H1 (cell line): Measurements from ENCODE around the gene SF3B6. TPM values are rescaled to one million over a fixed set of nuclear protein-coding genes. Genes with fewer than 3 reads are reported as not detected.

Source experiments
- CTCF ChIA-PET: fragments of 300-600 bp; sonication (Branson Sonifier 250); formaldehyde crosslinking; loops from one replicate; lab custom pipeline; 2021; ENCODE audit not compliant: partially characterized antibody; lab: Charles Lee
- POLR2A ChIA-PET: fragments of 300-600 bp; sonication (Branson Sonifier 250); formaldehyde crosslinking; loops from one replicate; lab custom pipeline; 2021; ENCODE audit warnings: inconsistent platforms; ENCODE audit not compliant: partially characterized antibody; lab: Charles Lee
- DNase-seq, 2 experiments: peaks; one replicate each; pipeline versions ENCODE4 v3.0.0 to v3.0.0-alpha.2; 2010 to 2022; ENCODE audit warnings: low spot score in 2 of 2, low read depth in 1 of 2, mixed read lengths in 1 of 2
- FAIRE-seq: peaks from 2 replicates; lab custom pipeline; 2011; peaks lifted over from hg19 to GRCh38; lab: Jason Lieb, UNC
- H2AFZ ChIP-seq: 2 replicates; pipeline ENCODE4 v1.8.1; 2012; ENCODE audit warnings: low read length, inconsistent platforms
- H2AK5ac ChIP-seq: 2 replicates; pipeline ENCODE4 v1.6.1; 2013; ENCODE audit warnings: low read depth, low read length
- H2BK120ac ChIP-seq: replicated peaks from 2 replicates; pipeline ENCODE3; 2013; ENCODE audit warnings: low read depth, low read length, inconsistent platforms
- H2BK12ac ChIP-seq: 2 replicates; pipeline ENCODE4 v1.6.1; 2013; ENCODE audit warnings: low read depth, low read length
- H2BK15ac ChIP-seq: 2 replicates; pipeline ENCODE4 v1.6.1; 2013; ENCODE audit warnings: low read length
- H2BK20ac ChIP-seq: 2 replicates; pipeline ENCODE4 v1.6.1; 2013; ENCODE audit warnings: low read length
- H2BK5ac ChIP-seq: 2 replicates; pipeline ENCODE4 v1.6.1; 2013; ENCODE audit warnings: low read depth, low read length
- H3K14ac ChIP-seq: 2 replicates; pipeline ENCODE4 v1.6.1; 2013; ENCODE audit warnings: inconsistent platforms; ENCODE audit not compliant: insufficient read length
- H3K18ac ChIP-seq: 2 replicates; pipeline ENCODE4 v1.6.1; 2013; ENCODE audit warnings: low read length; ENCODE audit errors: extremely low read depth
- H3K23ac ChIP-seq: 2 replicates; pipeline ENCODE4 v1.6.1; 2013; ENCODE audit warnings: inconsistent platforms; ENCODE audit not compliant: insufficient read length
- H3K23me2 ChIP-seq: 2 replicates; pipeline ENCODE4 v1.6.1; 2013; ENCODE audit warnings: low read depth, low read length
- H3K27ac ChIP-seq: 2 replicates; pipeline ENCODE4 v1.6.1; 2011; ENCODE audit warnings: low read depth, low read length, inconsistent platforms
- H3K27me3 ChIP-seq, 4 experiments: replicated peaks in 1 of 4; 1 replicate in 1 of 4; 2 replicates in 3 of 4; pipeline versions ENCODE4 v1.6.1 to v1.8.1; 2011 to 2013; ENCODE audit warnings: low read length in 3 of 4, mild to moderate bottlenecking in 3 of 4, inconsistent platforms in 2 of 4, mixed read lengths in 2 of 4, moderate library complexity in 1 of 4; ENCODE audit not compliant: control insufficient read depth in 3 of 4, insufficient read depth in 3 of 4; ENCODE audit errors: extremely low read depth in 1 of 4
- H3K36me3 ChIP-seq, 4 experiments: 2 replicates each; pipeline versions ENCODE4 v1.6.1 to v1.8.1; 2011 to 2013; ENCODE audit warnings: mild to moderate bottlenecking in 4 of 4, low read length in 3 of 4, moderate library complexity in 2 of 4, control low read depth in 1 of 4, inconsistent platforms in 1 of 4; ENCODE audit not compliant: insufficient read depth in 4 of 4, control insufficient read depth in 2 of 4
- H3K4ac ChIP-seq: replicated peaks from 2 replicates; pipeline ENCODE3; 2013; ENCODE audit warnings: low read length, low read depth, mixed read lengths, inconsistent platforms; ENCODE audit not compliant: insufficient read length
- H3K4me1 ChIP-seq, 4 experiments: replicated peaks in 1 of 4; 1 replicate in 1 of 4; 2 replicates in 3 of 4; pipeline versions ENCODE4 v1.6.1 to v1.8.1; 2011 to 2013; ENCODE audit warnings: low read length in 3 of 4, inconsistent platforms in 2 of 4, mixed read lengths in 1 of 4; ENCODE audit not compliant: insufficient read depth in 4 of 4, control insufficient read depth in 3 of 4
- H3K4me2 ChIP-seq, 2 experiments: 2 replicates each; pipeline versions ENCODE4 v1.6.1 to v1.8.1; 2011 to 2013; ENCODE audit warnings: low read depth in 2 of 2, low read length in 2 of 2, control low read depth in 1 of 2, inconsistent platforms in 1 of 2, mild to moderate bottlenecking in 1 of 2; ENCODE audit not compliant: insufficient read depth in 1 of 2
- H3K4me3 ChIP-seq, 4 experiments: fragments of 200-600, 300-600 bp in 1 of 4; sonication (generic), shearing (Covaris generic), sonication (Bioruptor Twin) in 1 of 4; 2 replicates each; pipeline versions ENCODE4 v1.5.1 to v1.8.1; 2011 to 2016; ENCODE audit warnings: low read length in 4 of 4, low read depth in 3 of 4, control low read depth in 2 of 4, inconsistent platforms in 2 of 4, mild to moderate bottlenecking in 2 of 4, mixed read lengths in 1 of 4, moderate library complexity in 1 of 4; ENCODE audit not compliant: insufficient read depth in 2 of 4; ENCODE audit errors: extremely low read depth in 1 of 4
- H3K56ac ChIP-seq: replicated peaks from 2 replicates; pipeline ENCODE3; 2013; ENCODE audit warnings: low read depth, mild to moderate bottlenecking, mixed read lengths, low read length, inconsistent platforms; ENCODE audit not compliant: insufficient read length
- H3K79me1 ChIP-seq: 2 replicates; pipeline ENCODE4 v1.6.1; 2013; ENCODE audit warnings: low read depth, low read length, control low read depth
- H3K79me2 ChIP-seq, 2 experiments: 2 replicates each; pipeline versions ENCODE4 v1.6.1 to v1.8.1; 2012 to 2013; ENCODE audit warnings: low read length in 2 of 2, mild to moderate bottlenecking in 2 of 2, inconsistent platforms in 1 of 2; ENCODE audit not compliant: insufficient read depth in 2 of 2, control insufficient read depth in 1 of 2
- H3K9ac ChIP-seq, 4 experiments: replicated peaks in 1 of 4; 1 replicate in 1 of 4; 2 replicates in 3 of 4; pipeline versions ENCODE4 v1.6.1 to v1.8.1; 2011 to 2013; ENCODE audit warnings: low read depth in 3 of 4, low read length in 3 of 4, control low read depth in 2 of 4, mild to moderate bottlenecking in 2 of 4, moderate library complexity in 2 of 4, inconsistent platforms in 1 of 4; ENCODE audit errors: extremely low read depth in 1 of 4
- H3K9me3 ChIP-seq, 2 experiments: 2 replicates each; pipeline versions ENCODE4 v1.6.1 to v1.8.1; 2012 to 2013; ENCODE audit warnings: mild to moderate bottlenecking in 2 of 2, moderate library complexity in 2 of 2, control low read depth in 1 of 2, inconsistent platforms in 1 of 2, low read depth in 1 of 2, low read length in 1 of 2, mixed read lengths in 1 of 2; ENCODE audit not compliant: insufficient read depth in 2 of 2
- H4K20me1 ChIP-seq, 2 experiments: replicated peaks in 1 of 2; 2 replicates each; pipeline versions ENCODE3 to v1.8.1; 2011 to 2013; ENCODE audit warnings: inconsistent platforms in 2 of 2, low read length in 2 of 2, mild to moderate bottlenecking in 1 of 2; ENCODE audit not compliant: insufficient read depth in 2 of 2, control insufficient read depth in 1 of 2
- H4K5ac ChIP-seq: 2 replicates; pipeline ENCODE4 v1.6.1; 2013; ENCODE audit warnings: low read length, low read depth, mixed read lengths, inconsistent platforms; ENCODE audit not compliant: insufficient read length
- H4K8ac ChIP-seq: 2 replicates; pipeline ENCODE4 v1.8.0; 2013; ENCODE audit warnings: mild to moderate bottlenecking, moderate library complexity, low read length, inconsistent platforms; ENCODE audit not compliant: insufficient read depth; ENCODE audit errors: extremely low read depth
- H4K91ac ChIP-seq: replicated peaks from 2 replicates; pipeline ENCODE3; 2013; ENCODE audit warnings: low read length, mixed read lengths, inconsistent platforms; ENCODE audit not compliant: insufficient read length
- CBX8 ChIP-seq: fragments of 300-800, 300-1000 bp; sonication (generic); IDR thresholded peaks from 2 replicates; pipeline ENCODE4 v1.7.1; 2016; ENCODE audit warnings: low read depth, low read length, borderline replicate concordance
- HDAC2 ChIP-seq, 2 experiments: fragments of 300-600 bp in 1 of 2; sonication (generic) in 1 of 2; IDR thresholded peaks; 2 replicates each; pipeline ENCODE4 v1.6.1; 2011 to 2012; ENCODE audit warnings: low read depth in 2 of 2, low read length in 2 of 2, mild to moderate bottlenecking in 2 of 2, moderate library complexity in 2 of 2, borderline replicate concordance in 1 of 2, inconsistent platforms in 1 of 2
- KDM5A ChIP-seq: fragments of 200-600 bp; IDR thresholded peaks from 2 replicates; pipeline ENCODE4 v1.7.1; 2012; ENCODE audit warnings: mild to moderate bottlenecking, low read length, inconsistent platforms, mixed read lengths
- POLR2A ChIP-seq, 2 experiments: IDR thresholded peaks; 1 replicate in 1 of 2; 2 replicates in 1 of 2; pipeline ENCODE4 v1.6.1; 2011; ENCODE audit warnings: low read depth in 2 of 2, low read length in 2 of 2, mild to moderate bottlenecking in 2 of 2; ENCODE audit errors: control extremely low read depth in 1 of 2
- RXRA ChIP-seq: IDR thresholded peaks from 2 replicates; pipeline ENCODE4 v1.6.1; 2011; ENCODE audit warnings: low read depth, mild to moderate bottlenecking, low read length, moderate library complexity; ENCODE audit not compliant: insufficient read depth
- TAF1 ChIP-seq: IDR thresholded peaks from 2 replicates; pipeline ENCODE4 v1.6.1; 2011; ENCODE audit warnings: mild to moderate bottlenecking, low read depth, low read length
- WGBS, 2 experiments: shearing (Covaris generic) in 1 of 2; methylation state at CpG; one replicate each; pipeline versions ENCODE4 v1.1.6 to v1.1.7; 2013 to 2015; ENCODE audit warnings: low lambda C conversion rate in 2 of 2, mixed read lengths in 2 of 2, inconsistent platforms in 1 of 2, low coverage in 1 of 2, missing lambda C conversion rate in 1 of 2; ENCODE audit not compliant: insufficient replicate concordance in 2 of 2, insufficient coverage in 1 of 2, insufficient read length in 1 of 2; ENCODE audit errors: extremely low coverage in 1 of 2, missing lambda C conversion rate in 1 of 2; 5-methylcytosine and 5-hydroxymethylcytosine counted together
- polyA plus RNA-seq, 7 experiments: library from polyadenylated mRNA; depleted of rRNA in 3 of 7; stranded (reverse) in 5 of 7; unstranded in 2 of 7; fragments of >200 nt in 5 of 7; fragments of 200-250 nt in 2 of 7; gene quantifications; 1 replicate in 5 of 7; 2 replicates in 1 of 7; 4 replicates in 1 of 7; pipeline versions ENCODE4 v1.2.1 to v1.2.3, GENCODE V29; 2011 to 2013; ENCODE audit warnings: missing spikeins in 2 of 7, mixed read lengths in 2 of 7
- total RNA-seq: library from RNA; stranded (reverse); fragmentation: NEBNext Ultra II Directional; extraction: Animal tissue kit (Norgen Biotek cat#: 25700); gene quantifications from 2 replicates; pipeline ENCODE4 v1.2.1, GENCODE V29; 2021

Gene SF3B6
- total and polyA plus RNA-seq, 2 of the 8 experiments (the other 6 are each of a cell fraction or from before 2014, with no cell fraction given), result 126 to 155 TPM

- Histone ChIP-seq H3K4me2 (peak overlapping the region in 1 of 2 experiments; percentile 44; a peak in 1 of 4 replicates), H3K27me3 (no peaks in the 10 kb centered on the region), H4K20me1 (no peaks in the 10 kb centered on the region), H4K91ac (peak overlapping the region; percentile 95), H3K4ac (peak overlapping the region; percentile 83), H3K23me2 (no peaks in the 10 kb centered on the region), H2BK5ac (peak overlapping the region; percentile 97), H3K9me3 (no peaks in the 10 kb centered on the region), H3K79me1 (peaks cover 6% of the 10 kb centered on the region; the same call in 1 of the 2 replicates), H2BK120ac (peak overlapping the region; percentile 44), H2BK15ac (peak overlapping the region; percentile 98; the same call in 1 of the 2 replicates), H4K8ac (peak overlapping the region; percentile 54; the same call in 1 of the 2 replicates), H2AFZ (no peak overlapping the region), H3K18ac (peak overlapping the region; percentile 80), H4K5ac (peak overlapping the region; percentile 42), H2BK20ac (peak overlapping the region; percentile 68; the same call in 1 of the 2 replicates), H3K23ac (no peak overlapping the region), H3K4me1 (peaks cover 12 to 28% (median 20%) of the 10 kb centered on the region in 4 experiments), H3K4me3 (no peak overlapping the region), H3K9ac (no peak overlapping the region; a peak in 2 of 7 replicates), H3K27ac (peak overlapping the region; percentile 82; the same call in 1 of the 2 replicates), H3K14ac (no peak overlapping the region), H3K36me3 (peaks cover 8 to 29% (median 11%) of the 10 kb centered on the region in 4 experiments; a peak in 7 of 8 replicates), H3K79me2 (peaks cover 0 to 8% of the 10 kb centered on the region in 2 experiments; a peak in 1 of 4 replicates), H2AK5ac (peak overlapping the region; percentile 99; the same call in 1 of the 2 replicates), H2BK12ac (peak overlapping the region; percentile 96), H3K56ac (no peak overlapping the region)
- ChIA-PET CTCF (interaction anchor here (0.6 to 2.2 kb wide), 7 partner anchors 9 to 137 kb away, joined by 3 to 18 read pairs (median 5); partner anchors contain the start of genes ATAD2B and TP53I3), POLR2A (interaction anchor here (0.6 to 3.4 kb wide), 9 partner anchors 12 to 105 kb away, joined by 3 to 18 read pairs (median 5); partner anchors contain the start of genes MFSD2B, SF3B6, TP53I3 and WDCP)
- DNase-seq, result no peak
- 87% methylated on average over 17 of the region's 17 CpGs; no CpG with 5 or more reads in 1 of the 2 experiments for WGBS, 2 experiments
- FAIRE-seq, result no peak
- TF ChIP-seq CBX8 (no peak), HDAC2 (IDR thresholded peaks at IDR 0.05; ENCODE audit: borderline replicate concordance in 1 of 2, low read depth in 2 of 2, low read length in 2 of 2) (no peak), TAF1 (no peak), KDM5A (no peak), POLR2A (IDR thresholded peaks at IDR 0.05; ENCODE audit: control extremely low read depth in 1 of 2, low read depth in 2 of 2, low read length in 2 of 2) (no peak), RXRA (no peak)
Observed at GRCh38 chr2:24024996-24025663, 51.0 kb downstream of the SF3B6 start.
